GM12872 (cell line): ENCODE data around the gene LRMDA.

ENCODE experiments used
- CTCF ChIP-seq: IDR thresholded peaks from 3 replicates; pipeline ENCODE4 v1.5.1; 2011; ENCODE audit warnings: low read depth, mild to moderate bottlenecking, low read length, moderate library complexity; ENCODE audit not compliant: insufficient read depth

LRMDA gene

GRCh38 chr10:76172020-76172419 lies 740.6 kb downstream of the LRMDA start:
- no peak for TF ChIP-seq CTCF

- TF ChIP-seq CTCF: no peak
Measured at GRCh38 chr10:76175533-76176165, 744.2 kb downstream of the LRMDA start.

- TF ChIP-seq CTCF: no peak
Measured at GRCh38 chr10:76176166-76176550, 744.7 kb downstream of the LRMDA start.

- no peak for TF ChIP-seq CTCF
Measured at GRCh38 chr10:76177936-76178335, 746.5 kb downstream of the LRMDA start.

GRCh38 chr10:76178532-76179292 lies 747.3 kb downstream of the LRMDA start:
- TF ChIP-seq CTCF: no peak

- TF ChIP-seq CTCF: no peak
Measured at GRCh38 chr10:76179806-76180205, 748.4 kb downstream of the LRMDA start.

- TF ChIP-seq CTCF: no peak
Measured at GRCh38 chr10:76184647-76185046, 753.2 kb downstream of the LRMDA start.
